ENCODE results near the gene ASCL2. TPM values are rescaled to one million over a fixed set of nuclear protein-coding genes. Genes with fewer than 3 reads are reported as not detected.
A peak's percentile ranks its signal among the peaks of the same experiment; 100 is the strongest.

Gene ASCL2
- total RNA-seq, 4 donors from 2014 or later: 21.9 to 43.6 (median 29.3) TPM

DNA sequence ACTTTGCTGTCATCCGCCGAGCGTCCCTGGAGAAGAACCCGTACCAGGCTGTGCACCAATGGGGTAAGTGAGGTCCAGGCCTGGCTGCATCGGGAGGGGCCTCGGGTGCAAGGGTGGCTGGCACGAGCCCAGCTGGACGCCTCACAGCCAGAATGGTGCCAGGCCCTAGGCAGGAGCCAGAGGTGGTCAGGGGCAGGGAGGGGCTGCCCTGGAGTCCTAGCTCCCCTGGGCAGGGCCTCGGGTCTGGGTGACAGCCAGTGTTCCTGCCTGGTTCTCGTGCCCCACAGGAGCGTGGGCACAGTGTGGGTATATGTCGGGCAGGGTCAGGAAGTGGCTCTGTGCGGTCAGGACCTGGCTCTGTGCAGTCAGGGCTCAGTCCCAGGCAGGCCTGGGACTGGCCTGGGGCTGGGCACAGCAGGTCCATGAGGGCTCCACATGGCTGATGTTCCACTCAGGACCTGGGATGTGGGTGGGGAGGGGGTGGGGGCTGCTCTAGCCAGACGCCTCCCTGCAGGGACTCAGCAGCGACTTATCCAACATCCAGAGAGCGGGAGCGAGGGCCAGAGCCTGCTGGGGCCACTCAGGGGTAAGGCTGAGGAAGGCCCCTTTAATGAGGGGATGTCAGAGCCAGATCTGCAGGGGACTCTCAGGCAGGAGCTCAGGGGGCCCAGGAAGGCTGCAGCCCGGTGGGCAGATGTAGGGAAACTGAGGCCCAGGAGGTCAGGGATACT lies 32.7 kb upstream of the ASCL2 start:
- intact Hi-C loops (cut with DNase I; ENCODE audit: low total_unique reads): loop anchor here (10.0 kb wide), 1 partner anchor 232 kb away; no protein-coding TSS in a partner anchor
- WGBS, 2 donors: 57 to 60% methylated on average over 13 to 16 of the region's 18 CpGs
- peak in 1 of 2 donors; percentile 85 for DNase-seq (ENCODE audit: low spot score in 2 of 2)
- no peak for TF ChIP-seq POLR2A (IDR thresholded peaks at IDR 0.05)
- TF ChIP-seq, protein P1, sequence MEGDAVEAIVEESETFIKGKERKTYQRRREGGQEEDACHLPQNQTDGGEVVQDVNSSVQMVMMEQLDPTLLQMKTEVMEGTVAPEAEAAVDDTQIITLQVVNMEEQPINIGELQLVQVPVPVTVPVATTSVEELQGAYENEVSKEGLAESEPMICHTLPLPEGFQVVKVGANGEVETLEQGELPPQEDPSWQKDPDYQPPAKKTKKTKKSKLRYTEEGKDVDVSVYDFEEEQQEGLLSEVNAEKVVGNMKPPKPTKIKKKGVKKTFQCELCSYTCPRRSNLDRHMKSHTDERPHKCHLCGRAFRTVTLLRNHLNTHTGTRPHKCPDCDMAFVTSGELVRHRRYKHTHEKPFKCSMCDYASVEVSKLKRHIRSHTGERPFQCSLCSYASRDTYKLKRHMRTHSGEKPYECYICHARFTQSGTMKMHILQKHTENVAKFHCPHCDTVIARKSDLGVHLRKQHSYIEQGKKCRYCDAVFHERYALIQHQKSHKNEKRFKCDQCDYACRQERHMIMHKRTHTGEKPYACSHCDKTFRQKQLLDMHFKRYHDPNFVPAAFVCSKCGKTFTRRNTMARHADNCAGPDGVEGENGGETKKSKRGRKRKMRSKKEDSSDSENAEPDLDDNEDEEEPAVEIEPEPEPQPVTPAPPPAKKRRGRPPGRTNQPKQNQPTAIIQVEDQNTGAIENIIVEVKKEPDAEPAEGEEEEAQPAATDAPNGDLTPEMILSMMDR (IDR thresholded peaks at IDR 0.05): no peak
- H3K4me3 ChIP-seq (ENCODE audit: low read depth, poor library complexity, severe bottlenecking): no peak overlapping the region

DNA sequence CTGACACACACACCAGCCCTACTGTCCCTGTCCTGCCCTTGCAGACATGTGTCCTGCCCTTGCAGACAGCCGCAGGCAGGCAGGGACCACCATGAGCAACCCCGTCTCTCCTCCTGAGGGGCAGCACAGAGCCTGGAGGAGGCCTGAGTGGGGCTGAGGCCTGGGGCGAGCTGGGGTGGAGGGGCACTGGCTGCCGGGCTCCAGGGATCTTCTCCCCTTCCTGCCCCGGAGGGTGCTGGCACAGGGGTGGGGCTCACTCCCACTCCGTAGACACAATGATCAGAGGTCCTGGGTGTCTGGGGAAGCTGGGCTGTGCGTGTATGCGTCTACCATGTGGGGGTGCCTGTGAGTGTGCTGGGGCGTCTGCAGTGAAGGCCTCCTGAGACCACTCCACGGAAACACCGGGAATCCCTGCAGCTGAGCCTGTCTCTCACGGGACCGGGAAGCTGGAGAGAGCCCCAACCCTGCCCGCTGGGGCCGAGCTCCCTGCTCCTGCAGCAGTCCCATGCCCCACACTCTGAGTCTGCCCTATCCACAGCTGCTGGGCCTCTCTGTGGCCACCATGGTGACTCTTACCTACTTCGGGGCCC lies 32.0 kb upstream of the ASCL2 start:
- no peak overlapping the region for H3K4me3 ChIP-seq (ENCODE audit: low read depth, poor library complexity, severe bottlenecking)
- WGBS, 2 donors: 58 to 79% methylated on average over 10 to 16 of the region's 16 CpGs
- TF ChIP-seq, protein P1 (IDR thresholded peaks at IDR 0.05): no peak
- intact Hi-C loops (cut with DNase I; ENCODE audit: low total_unique reads): loop anchor here (10.0 kb wide), 1 partner anchor 232 kb away; no protein-coding TSS in a partner anchor
- peak; percentile 15 to 87 for DNase-seq (ENCODE audit: low spot score in 2 of 2)

DNA sequence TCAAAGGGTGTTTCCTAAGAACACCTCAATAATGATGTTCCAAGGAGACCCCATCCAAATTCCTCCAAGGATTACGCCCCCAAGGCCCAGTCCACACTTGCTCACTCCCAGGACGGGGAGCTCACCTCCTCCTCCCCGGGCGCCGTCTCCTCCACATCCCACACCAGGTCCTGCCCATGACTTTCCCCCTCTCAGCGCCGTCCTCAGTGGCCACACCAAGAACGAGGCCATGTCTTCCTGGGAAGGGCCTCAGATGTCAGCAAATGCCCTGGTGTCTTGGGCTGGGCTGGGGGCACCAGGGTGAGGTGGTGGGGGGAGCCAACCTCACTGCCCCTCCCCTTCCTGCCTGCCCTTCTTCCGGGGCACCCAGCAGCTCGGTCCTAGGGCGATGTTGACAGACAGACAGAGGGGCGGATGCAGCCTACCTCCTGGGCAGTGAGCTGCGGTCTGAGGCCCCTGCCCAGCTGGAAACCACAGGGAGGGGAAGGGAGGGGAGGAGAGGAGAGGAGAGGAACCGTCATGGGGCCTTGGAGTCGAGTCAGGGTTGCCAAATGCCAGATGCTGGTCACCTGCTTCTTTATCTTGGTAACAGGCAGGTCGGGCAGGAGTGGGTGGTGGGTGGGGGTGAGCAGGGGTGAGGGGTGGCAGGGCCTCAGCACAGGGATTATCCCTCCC lies 31.4 kb upstream of the ASCL2 start, which contains the start of the genes C11orf21 and TSPAN32:
Gene C11orf21 (minus strand): TSS at position 288 of the 675 bp plus-strand sequence. CDS start 110 bp downstream, at position 178.
Gene TSPAN32 (plus strand): TSS at position 383 of the 675 bp plus-strand sequence. CDS start 137 bp downstream, at position 520.
- WGBS, 2 donors: 64 to 79% methylated on average over 16 of the region's 16 CpGs
- DNase-seq (ENCODE audit: low spot score in 2 of 2): peak in 1 of 2 donors; percentile 35
- no peak for TF ChIP-seq POLR2A (IDR thresholded peaks at IDR 0.05)
- TF ChIP-seq, protein P1 (IDR thresholded peaks at IDR 0.05): no peak
- H3K4me3 ChIP-seq (ENCODE audit: low read depth, poor library complexity, severe bottlenecking): no peak within 1 kb of the TSS
- intact Hi-C loops (cut with DNase I; ENCODE audit: low total_unique reads): loop anchor here (10.0 kb wide), 1 partner anchor 233 kb away; no protein-coding TSS in a partner anchor

DNA sequence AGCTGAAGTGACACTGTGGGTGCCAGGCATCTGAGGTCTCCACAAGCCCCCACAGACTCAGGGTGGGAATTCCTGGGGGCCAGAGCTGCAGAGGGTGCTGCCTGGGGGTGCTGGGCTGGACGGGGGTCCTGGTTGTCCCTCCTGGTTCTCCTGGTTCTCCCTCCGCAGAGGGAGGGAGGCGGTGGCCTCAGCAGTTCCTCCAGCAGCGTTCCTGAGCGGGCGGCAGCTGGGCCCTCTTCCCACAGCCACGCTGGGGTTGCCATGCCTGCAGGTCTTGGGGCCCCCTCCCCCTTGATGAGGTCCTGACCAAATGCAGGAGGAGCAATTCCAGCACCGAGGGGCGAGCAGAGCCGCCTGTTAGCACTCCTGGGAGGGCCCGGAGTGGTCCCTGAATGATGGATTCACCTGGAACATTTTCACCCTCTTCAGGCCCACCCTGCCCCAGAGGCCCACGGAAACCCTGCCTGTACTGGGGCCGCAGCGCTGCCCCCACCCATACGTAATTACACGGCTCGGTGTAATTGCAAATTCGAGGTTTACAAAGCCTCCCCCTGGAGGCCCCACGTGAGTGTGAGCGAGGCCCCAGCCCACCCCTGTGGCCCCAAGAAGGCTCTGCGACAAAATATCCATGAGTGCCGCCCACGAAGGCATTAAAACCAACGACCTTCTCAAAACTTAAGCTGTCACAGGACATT lies 30.7 kb upstream of the ASCL2 start:
- peak in 1 of 2 donors; percentile 84 for DNase-seq (ENCODE audit: low spot score in 2 of 2)
- H3K4me3 ChIP-seq (ENCODE audit: low read depth, poor library complexity, severe bottlenecking): no peak overlapping the region
- no peak for TF ChIP-seq POLR2A (IDR thresholded peaks at IDR 0.05)
- TF ChIP-seq, protein P1 (IDR thresholded peaks at IDR 0.05): no peak
- intact Hi-C loops (cut with DNase I; ENCODE audit: low total_unique reads): loop anchor here (10.0 kb wide), 1 partner anchor 234 kb away; no protein-coding TSS in a partner anchor
- WGBS, 2 donors: 67 to 75% methylated on average over 17 to 23 of the region's 24 CpGs

DNA sequence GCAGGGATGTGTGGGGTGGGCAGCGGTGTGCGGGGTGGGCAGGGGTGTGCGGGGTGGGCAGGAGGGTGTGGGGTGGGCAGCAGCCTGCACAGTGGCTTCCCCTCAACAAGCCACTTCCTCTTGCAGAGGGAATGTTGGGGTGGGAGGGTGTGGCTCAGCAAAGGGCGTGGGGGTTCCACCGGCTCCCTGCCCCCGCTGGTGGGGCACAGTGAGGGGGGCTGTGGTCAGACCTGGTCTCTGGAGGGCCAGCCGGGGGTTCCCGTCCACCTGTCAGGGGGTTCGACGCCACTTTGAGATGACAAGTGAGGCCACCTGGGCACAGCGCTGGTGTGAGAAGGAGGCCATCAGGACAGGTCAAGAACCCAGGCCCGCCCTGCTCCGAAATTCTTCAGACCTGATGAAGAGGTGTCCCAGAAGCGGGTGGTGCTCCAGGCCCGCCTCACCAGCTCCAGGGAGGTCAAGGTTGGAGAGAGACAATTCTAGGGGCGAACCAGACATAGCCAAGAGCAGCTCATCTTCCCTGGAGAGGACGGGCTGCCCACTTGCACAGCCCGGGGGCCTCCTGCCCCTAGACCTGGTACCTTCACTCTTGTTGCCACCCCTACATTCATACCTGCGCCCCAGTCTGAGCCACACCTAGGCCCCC lies 30.0 kb upstream of the ASCL2 start:
- DNase-seq (ENCODE audit: low spot score in 2 of 2): peak; percentile 13 to 81
- intact Hi-C loops (cut with DNase I; ENCODE audit: low total_unique reads): loop anchor here (10.0 kb wide), 1 partner anchor 234 kb away; no protein-coding TSS in a partner anchor
- TF ChIP-seq, protein P1 (IDR thresholded peaks at IDR 0.05): no peak
- 67 to 69% methylated on average over 18 to 19 of the region's 19 CpGs for WGBS, 2 donors
- no peak overlapping the region for H3K4me3 ChIP-seq (ENCODE audit: low read depth, poor library complexity, severe bottlenecking)
